Fibroblast of skin of back (primary cell): Measurements from ENCODE around the gene FTSJ3.
A peak's percentile ranks its signal among the peaks of the same experiment; 100 is the strongest.

ENCODE experiments used
- DNase-seq: peaks from one replicate; pipeline ENCODE4 v3.0.0-alpha.2; 2013

Gene FTSJ3

DNA sequence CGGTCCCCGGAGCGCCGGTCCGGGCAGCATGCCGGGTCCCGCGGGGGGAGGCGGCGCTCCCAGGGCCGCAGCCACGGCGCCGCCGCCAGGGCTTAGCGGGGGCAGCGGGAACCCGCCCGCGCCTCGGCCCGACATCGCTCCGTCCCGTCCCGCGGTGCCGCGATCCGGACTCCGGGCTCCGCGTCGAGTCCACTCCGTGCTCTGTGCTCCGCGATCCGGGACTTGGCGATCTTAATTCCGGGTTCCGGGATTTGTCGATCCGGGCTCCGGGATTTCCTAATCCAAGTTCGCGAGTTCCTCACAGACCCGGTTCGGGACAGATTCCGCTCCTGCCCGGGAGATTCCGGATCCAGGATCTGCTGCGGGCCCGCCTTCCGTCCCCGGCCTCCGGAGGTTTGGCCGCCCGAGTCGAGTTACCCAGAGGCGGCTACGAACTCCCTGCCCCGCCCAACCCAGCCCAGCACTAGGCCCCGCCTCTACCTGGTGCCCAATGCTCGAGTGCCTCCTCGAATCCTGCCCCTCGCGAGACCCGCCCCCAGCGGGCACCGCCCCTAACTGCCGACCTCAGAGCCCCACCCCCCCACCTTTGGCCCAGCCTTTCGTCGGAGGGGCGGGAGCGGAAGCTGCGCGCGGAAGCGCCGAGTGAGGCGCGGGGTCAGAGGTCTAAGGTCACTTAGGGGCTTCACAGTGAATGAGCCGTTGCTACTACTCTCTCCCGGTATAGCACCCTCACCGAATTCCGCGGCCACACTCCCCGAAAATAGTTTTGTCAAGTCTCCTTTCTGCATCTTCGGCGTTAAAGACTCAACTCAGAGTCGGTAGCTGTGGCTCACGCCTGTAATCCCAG lies 15.3 kb upstream of the FTSJ3 start, which contains the start of gene SMARCD2:
SMARCD2 (minus strand) TSS at position 146 of the 847 bp plus-strand sequence; CDS start at position 135, 11 bp downstream.
- peak; percentile 98 for DNase-seq

DNA sequence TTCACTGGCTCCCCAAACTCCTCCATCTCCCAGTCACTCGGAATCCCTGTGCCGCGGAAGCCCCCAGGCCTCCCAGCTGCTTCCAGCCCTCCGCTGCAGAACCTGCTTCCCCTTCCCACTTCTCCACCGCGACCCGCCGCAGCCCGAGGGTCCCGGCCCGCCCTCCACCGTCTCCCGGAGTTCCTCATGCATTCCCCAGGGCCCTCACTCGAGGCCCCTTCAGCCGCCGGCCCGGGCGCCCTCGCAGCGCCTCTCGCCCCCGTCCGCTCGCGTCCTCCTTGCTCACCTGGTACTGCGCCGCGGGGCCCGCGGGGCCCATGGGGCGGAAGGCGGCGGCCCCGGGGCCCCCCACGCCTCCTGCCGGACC lies 14.7 kb upstream of the FTSJ3 start:
- no peak for DNase-seq

DNA sequence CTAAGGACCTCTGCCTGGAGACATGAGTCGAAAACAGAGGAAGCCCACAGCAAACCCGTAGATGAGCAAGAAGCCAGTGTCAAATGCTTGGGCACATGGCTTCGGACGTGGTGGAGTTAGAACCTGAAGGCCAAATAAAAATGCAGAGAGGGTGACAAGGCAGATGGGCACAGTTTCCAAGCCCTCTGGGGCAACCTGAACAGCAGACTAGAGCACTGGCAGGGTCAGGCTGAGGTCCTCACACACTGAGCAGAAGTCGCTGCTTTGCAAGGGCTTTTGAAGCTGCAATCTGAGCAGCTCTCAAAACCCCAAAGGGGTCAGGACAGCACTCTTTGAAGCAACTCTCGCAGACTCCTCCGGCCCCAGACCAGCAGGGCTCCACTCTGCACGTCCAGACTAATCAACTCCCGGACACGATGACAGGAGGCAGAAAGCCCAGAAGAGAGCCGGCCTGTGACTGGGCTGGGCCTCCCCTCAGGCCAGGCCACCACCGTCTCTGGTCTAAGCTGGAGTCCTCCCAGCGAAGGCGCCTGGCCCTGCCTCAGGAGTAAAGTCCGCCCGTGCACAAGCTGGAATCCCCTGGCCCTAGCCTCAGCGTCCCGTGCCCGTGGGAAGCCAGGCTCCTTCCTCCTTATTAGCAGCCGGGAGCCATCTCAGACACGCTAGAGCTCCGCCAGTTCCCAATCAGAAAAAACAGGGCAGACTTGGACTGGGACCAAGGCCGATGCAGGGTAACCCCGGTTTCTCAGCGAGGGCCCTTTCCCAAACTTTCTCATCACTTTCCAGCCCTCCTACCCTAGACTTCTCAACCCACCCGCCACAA lies 14.1 kb upstream of the FTSJ3 start:
- peak; percentile 50 for DNase-seq

DNA sequence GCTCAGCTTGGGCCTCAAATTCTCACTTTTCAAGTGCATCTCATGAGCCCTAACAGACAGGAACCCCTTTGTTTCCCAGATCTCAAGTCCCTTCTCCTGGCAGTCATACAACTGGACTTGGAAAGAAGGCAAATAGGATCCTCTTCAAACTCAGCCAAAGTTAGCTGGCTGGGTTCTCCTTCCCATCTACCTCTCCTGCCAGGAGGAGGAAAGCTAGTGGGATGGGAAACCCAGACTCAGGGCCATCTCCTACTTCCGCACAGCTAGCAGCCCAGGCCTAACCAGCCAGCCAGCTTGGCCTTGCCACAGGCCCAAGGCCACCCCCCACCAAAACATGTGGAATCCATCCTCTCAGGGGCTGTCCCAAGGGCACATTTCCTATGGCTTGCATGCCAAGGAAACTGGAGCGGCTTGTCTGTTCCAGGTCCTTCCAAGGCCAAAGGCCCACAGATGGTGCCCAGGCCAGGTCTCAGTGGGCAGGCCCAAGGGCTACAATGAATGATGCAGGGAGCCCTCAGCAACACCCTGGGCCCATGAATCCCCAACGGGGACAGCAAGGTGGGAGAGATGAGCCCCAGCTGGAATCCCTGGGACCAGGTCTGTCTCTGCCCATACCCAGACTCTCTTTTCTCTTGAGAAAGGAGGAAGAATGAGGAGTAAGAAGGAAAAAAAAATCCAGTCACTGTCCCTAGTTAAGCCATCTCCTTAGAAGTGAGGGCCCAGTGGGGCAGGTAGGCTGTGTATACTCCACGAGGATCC lies 13.3 kb upstream of the FTSJ3 start:
- DNase-seq: no peak

DNA sequence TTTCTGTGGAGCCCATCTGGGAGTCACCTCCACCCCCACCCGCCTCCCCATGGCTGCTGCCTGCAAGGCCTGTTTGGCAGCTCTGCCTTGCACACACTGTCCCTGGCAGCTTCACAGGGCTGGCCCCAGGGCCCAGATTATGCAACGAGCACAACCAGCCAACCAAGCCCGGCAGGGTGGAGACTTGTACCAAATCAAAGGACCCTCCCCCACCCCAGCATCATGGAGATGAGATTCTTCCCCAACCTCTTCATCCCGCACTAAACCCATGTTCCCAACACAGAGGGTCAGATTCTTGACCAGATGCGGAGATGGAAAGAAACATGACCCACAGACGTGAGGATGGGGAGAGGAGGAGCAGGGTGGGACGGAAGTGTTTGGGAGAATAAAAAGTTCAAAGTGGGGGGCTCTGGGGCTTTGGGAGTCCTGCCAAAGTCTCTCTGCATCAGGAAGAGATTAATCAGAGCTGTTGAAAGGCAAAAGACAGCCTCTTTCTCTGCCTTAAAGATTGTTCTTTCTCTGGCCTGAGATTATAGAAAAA lies 11.2 kb upstream of the FTSJ3 start:
- DNase-seq: no peak

DNA sequence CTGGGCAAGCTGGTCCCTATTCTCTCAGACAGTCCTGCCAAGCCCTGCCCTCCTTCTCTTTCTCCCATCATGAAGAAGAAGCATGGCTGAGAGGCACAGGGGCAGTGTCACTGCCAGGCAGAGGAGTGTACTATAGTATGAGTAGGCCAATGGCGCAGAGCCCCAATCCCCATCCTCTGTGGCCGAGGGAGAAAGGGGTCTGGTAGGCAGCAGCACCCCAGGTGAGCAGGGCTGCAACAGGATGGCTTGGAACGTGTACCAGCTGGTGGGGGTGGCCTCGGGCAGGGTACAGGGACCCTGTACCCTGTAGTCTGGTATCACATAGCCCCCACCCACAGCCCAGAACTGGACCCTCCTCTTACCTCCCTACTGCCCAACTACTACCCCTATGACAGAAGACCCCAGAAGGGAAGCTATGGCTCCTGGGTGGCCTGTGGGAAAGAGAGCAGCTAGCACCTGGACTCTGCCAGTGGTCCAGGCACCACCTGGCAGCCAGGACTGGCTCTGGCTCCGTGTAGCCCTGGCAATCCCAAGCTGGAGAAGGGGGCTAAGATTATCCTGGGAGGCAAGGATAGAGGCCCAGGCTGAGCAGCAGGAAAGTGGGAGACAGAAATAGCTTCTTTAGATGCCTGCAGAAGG lies 10.6 kb upstream of the FTSJ3 start:
- no peak for DNase-seq

DNA sequence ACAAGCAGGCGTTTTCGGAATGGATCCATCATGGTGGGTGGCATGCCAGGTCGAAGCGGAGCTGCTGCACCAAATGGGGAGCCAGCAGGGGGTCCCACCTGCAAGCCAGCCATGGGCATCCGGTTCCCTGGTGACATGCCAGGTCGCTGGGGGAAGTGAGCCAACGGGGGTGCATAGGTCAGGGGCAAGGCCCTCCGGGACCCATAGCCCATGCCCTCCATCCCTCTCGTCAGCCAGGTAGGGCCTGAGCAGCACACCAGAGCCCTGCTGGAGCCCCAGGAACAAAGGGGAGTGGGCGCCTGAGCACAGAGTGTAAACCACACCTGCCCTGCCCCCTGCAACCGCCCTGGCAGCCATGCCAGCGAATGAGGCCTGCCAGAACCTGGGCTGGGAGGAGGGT lies 10.0 kb upstream of the FTSJ3 start:
- DNase-seq: no peak

DNA sequence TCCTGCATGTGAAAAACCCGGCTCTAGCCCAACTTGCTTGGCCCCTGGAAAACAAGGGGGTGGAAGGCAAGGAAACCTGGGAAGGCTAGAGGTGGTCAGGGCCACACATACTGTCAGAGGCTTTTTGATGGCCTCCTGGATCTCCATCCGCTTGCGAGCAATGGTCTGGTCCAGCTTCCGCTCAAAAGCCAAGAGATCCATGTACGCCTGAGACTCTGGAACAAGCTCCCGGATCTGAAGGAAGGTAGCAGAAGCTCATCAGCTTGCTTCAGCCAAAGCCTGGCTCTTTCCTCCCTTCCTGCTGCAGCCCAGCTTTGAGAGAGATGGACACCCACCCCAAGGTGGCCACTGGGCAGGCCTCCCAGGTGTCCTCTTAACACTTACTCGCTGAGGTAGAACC lies 9.3 kb upstream of the FTSJ3 start:
- DNase-seq: no peak

DNA sequence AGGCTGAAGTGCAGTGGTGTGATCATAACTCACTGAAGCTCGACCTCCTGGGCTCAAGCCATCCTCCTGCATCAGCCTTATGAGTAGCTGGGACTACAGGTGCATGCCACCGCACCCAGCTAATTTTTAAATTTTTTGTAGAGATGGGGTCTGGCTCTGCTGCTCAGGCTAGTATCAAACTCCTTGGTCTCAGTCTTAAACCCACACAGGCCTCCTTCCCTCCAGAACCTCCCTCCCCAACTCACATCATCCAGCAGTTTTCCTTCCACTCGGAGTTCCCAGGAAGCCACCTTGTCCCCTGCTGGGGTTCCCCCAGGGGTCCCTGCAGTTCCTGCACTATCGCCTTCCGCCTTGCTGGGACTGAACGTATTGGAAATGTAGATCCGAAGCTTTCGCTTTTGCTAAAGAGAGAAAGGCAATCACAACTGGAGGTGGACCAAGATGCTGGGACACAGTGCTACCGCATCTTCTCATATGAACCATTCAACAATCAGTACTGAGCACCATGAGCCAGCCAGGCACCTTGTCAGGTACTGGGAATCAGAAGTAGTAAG lies 7.8 kb upstream of the FTSJ3 start:
- no peak for DNase-seq

DNA sequence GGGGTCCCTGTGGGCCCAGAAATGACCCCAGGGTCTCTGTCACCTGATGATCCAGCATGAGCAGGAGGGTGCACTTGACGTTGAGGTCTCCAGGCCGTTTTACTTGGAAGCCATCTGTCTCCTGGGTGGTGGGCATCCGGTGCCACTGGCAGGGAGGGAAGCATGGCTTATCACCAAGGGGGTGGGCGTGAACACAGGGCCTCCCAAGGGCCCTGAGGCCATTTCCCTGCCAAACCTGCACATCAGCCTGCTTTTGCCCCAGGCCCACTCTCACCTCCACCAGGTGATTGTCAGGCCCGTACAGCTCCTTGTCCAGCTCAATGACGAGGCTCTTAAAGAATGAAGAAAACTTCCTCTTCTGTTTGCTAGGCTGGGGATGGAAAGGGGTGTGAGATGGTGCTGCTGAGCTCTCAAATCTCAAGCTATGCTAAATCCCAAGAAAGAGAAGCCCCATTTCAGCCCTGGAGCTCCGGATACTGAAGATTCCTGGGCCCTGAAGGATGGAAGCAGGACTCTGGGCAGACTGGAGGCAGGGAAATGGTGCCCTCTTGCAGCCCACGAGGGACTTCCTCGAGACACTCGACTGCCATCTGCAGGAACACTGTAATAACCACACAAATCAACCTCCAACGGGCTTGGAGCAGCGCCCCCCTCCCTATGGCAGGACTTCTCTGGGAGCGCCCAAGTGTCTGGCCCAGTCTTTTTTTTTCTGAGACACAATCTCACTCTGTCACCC lies 7.1 kb upstream of the FTSJ3 start:
- peak; percentile 83 for DNase-seq

DNA sequence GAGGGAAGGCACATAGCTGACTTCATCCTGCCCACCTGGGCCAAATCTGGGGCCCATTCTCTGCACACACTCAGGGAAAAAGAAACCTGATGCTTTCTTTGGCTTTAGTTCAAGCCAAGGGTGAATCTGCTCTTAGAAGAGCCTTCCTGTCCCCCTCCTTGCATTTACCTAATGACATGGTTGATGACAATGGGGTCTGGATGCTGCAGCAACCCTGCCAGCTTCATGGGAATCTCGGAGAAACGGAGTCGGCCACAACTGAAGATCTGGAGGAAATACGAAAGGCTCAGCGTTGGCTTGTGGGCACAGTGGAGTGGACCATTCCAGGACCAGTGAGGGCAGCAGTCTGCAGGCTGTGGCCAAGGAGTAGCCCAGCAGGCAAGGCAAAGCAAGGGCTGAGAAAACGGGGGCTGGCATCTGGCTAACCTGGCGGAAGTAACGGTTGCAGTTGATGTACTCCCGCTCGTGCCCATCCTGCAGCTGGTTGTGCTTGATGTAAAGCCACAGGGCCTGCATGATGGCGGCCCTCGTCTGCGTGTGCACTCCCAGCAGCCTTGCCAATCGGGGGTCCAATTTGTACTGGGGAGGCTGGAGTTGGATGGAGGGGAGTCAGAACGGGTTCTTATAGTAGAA lies 6.4 kb upstream of the FTSJ3 start:
- no peak for DNase-seq

DNA sequence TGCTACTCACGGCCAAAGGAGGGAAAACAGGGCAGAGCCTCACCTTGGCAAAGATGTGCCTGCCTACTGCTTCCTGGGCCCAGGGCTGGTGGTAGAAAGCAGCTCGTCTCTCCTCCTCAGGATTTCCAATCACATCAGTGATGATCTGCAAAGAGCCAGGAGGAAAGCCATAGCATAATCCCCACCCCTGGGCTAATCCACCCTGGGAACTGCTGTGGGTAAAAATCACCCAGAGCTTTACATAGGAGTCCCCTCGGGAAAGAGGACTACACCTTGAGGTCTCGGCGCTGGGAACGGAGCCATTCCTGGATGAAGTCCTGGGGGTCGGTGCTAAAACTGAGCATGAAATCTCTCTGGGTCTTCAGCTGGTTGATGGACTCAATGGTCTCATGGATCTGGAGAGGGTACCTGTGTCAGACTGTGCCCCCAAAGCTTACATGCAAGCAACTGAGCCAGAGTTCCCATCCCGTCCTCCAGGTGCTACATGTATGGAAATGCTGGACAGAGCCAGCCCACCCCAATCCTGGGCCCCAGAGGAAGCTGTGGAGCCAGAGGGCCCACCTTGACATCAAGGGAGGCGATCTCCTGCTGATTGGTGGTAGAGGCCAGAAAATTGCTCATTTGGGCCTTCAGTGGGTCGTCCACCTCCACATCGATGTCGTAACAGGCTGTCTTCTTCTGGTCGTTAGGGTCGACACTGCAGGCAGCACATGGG lies 5.7 kb upstream of the FTSJ3 start:
- DNase-seq: no peak

DNA sequence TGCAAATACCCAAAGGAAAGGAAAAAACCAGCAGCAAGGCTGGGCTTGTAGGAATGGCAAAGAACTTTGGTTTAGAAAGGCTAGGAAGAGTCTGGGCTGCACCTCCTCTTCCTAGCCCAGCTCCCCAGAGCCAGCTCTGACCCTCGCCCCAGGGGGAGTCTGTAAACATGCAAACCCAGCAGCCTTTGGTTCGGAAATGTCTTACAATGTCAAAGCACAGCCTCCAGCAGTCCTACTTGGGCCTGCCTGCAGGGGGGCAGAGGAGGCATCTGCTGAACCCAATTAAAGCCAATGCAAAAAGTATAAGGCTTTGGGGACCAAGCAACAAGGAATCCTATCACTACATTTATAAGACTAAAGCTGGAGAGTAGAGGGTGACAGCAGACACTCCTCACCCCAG lies 5.0 kb upstream of the FTSJ3 start:
- no peak for DNase-seq

DNA sequence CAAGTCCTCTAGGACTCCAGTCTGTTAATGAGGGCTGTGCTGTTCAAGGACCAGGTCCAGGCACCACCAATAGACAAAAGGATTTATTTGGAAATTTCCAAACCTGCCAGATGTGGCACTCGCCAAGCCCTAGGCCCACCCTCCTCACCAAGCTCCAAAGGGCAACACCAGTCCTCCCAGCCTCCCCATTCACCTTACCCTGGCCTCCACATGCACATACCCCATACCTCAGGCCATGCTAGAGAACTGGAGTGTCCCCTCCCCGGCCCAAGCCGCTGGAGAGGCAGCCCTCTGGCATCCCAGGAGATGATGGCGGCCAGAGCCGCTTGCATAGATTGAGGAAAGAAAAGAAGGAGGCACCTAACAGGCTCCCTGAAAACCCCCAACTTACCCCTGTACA lies 4.6 kb upstream of the FTSJ3 start:
- DNase-seq: no peak

DNA sequence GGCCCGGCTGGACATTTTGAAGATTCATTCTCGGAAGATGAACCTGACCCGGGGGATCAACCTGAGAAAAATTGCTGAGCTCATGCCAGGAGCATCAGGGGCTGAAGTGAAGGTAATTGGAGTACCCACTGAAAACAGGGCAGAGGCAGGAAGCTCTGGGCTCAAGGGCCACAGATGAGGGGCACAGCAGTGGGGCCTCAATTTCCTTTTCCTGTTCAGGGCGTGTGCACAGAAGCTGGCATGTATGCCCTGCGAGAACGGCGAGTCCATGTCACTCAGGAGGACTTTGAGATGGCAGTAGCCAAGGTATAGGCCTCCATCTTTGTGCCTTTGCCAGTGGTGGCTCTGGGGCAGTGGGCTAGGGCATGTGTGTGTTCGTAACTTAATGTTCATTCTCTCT lies 4.0 kb upstream of the FTSJ3 start:
- DNase-seq: no peak

DNA sequence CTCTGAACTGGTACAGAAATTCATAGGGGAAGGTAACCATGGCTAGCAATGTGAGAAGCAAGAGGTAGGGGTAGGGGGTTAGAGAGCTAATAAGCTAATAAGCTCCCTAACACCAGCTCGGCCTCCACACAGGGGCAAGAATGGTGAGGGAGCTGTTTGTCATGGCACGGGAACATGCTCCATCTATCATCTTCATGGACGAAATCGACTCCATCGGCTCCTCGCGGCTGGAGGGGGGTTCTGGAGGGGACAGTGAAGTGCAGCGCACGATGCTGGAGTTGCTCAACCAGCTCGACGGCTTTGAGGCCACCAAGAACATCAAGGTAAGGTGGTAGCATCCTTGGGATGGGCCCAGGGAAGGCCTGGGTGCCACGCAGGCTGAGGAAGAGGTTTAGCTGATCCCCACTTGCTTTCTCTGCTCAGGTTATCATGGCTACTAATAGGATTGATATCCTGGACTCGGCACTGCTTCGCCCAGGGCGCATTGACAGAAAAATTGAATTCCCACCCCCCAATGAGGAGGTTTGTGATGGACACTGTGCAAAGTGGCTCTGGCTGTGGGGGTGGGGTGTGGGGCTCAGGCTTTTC lies 3.5 kb upstream of the FTSJ3 start:
- no peak for DNase-seq

DNA sequence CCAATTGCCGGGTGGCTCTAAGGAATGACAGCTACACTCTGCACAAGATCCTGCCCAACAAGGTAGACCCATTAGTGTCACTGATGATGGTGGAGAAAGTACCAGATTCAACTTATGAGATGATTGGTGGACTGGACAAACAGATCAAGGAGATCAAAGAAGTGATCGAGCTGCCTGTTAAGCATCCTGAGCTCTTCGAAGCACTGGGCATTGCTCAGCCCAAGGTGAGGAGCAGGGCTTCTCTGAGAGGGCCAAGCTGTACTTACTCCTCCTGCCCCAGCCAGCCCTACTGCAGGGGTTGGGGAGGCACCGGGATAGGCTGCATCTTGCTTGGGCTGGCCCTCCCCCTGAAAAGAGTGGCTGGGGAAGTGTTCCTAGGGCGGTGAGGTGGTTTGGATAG lies 2.8 kb upstream of the FTSJ3 start:
- DNase-seq: no peak

DNA sequence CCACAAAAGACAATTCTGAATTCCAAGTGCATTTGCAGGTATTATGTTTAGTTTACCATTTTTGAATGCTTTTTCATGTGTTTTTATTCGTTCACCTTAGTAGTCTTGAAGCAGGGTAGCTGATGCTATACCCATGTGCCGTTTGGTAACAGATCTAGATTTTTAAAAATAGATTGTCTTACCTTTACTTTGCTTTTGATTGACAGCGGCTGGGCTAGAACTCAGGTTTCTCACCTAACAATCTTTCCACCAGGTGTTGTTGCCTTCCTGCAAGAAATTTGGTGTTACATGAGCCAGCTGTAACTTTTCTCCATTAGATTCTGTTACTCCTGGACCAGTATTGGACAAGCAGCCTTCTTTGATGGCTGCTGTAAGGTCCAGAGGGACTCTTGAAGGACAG lies 1.5 kb upstream of the FTSJ3 start:
- no peak for DNase-seq

DNA sequence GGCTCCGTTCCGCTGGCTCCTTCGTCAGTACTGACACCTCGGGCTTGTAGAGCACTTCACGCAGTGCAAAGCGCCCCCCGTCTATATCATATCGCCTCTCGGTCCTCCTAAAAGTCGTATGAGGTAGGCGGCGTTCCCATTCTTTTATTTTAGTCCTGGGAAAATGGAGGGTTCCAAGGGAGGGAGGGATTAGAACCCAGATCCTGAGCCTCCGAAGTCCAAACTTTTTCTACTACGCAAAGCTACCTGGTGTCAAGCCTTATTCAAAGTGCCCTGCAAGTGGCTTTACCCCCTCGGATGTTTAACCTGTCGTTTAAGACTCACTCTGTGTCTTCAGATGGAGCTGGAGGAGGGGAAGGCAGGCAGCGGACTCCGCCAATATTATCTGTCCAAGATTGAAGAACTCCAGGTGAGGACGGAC lies 348 bp upstream of the FTSJ3 start:
- DNase-seq: no peak
